CD4-positive, alpha-beta T cell treated with Interleukin-1 beta for 1 hour (primary cell): ENCODE results near the gene LYVE1.
"Not testable (repeated sequence)": the region's sequence is repeated elsewhere in the genome, so short reads cannot be mapped to it uniquely, and the experiment has no call there.

Experiments used
- DNase-seq, 2 donors: peaks; one replicate each; pipeline ENCODE4 v3.0.0-alpha.2; 2020 to 2022

Gene LYVE1, protein sequence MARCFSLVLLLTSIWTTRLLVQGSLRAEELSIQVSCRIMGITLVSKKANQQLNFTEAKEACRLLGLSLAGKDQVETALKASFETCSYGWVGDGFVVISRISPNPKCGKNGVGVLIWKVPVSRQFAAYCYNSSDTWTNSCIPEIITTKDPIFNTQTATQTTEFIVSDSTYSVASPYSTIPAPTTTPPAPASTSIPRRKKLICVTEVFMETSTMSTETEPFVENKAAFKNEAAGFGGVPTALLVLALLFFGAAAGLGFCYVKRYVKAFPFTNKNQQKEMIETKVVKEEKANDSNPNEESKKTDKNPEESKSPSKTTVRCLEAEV

DNA sequence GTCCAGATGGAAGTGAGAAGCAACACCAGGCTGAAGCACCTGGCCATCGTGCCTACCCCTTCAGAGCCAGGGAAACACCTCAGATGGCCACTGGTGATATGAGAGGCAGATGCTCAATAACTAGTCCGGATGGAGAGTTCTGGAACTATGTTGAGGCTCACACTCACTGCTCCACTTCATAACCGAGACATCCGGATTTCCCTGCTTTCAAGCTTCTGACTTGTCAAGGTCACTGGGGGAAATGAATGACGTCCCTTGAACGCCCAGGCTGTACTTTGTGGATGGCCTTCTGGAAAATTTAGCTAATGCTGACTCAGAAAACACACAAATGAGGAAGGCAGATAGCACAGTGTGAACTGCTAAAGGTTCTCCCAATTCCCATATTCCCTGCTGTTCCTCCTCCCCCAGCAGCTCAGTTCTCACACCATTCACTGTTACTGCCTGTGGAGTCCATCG lies at the start of gene LYVE1:
TSS of gene LYVE1 (minus strand) at position 180 of the 456 bp plus-strand sequence. CDS start at position 47, 133 bp downstream.
- DNase-seq = no peak

DNA sequence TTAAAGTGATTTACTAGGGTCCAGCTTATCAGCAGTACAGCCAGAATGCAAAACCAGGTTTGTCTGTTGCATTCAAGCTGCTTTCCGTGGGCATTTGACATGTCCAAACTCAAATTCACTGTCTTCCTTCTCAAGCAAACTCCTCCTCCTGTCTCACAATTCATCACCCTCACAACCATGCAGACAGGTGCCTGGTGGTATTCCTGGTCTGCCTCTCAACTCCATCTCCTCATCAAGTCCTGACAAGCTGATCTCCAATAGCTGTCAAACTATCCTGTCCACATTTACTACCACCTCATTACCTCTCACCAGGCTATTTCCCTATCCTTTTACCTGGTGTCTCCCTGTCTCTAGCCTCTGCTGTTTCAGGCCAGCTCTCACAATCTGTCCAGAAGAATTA lies 49.1 kb upstream of the LYVE1 start:
- DNase-seq = no peak

DNA sequence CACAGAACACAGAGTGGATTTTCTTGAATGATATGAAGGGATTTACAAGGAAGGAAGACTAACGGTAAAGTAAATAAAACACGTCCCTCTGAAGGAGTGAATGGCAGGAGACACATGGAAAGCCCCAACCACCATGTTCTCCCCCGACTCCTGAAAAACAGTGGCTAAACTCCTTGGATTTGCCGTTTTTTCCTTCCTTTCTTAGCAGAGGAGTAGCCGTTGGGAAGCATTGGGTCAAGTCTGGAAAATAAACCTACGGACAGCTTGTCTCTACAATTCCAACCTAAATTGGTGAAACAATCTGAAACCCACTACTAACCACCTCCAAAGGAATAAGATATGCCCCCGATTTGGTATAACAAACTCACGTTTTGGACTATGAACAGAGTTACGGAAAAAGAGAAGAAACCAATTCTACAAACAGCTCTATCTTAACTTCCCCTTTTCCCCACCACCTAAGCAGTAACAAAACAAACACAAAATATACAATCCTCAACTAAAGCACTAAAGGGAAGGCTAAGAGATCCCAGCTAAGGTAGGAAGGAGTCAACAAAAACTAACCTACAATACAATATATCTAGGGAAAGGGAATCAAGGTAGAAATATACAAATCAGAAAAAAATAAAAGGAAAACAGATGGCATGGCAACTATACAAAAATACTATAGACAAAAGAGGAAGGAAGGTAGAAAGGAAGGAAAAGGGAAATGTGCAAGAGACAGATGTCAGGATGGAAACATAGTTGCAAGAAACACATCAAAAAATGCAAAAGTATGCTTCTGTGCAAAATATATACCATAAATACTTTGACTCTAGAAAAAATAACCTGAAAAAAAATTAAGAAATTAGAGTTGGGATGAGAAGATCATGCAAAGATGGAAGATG lies 43.8 kb upstream of the LYVE1 start:
- DNase-seq = no peak

DNA sequence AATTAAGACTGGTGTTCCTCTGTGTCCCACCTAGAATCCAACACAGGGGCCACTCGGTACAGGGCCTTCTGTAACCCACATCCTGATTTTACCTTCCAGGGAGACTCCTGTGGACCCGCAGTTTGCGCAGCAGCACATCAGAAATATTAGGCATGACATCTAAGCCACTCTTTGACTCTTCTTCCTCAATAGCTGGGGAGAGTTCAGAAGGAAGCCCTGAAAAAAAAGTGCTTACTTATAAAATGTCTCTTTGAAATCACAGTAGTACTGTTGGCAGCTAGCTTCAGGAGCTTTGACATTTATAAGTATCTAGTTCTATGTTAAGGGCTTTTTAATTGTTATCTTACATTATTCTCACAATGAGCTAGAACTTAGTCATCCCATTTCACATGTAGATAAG lies 41.2 kb upstream of the LYVE1 start:
- DNase-seq = no peak

DNA sequence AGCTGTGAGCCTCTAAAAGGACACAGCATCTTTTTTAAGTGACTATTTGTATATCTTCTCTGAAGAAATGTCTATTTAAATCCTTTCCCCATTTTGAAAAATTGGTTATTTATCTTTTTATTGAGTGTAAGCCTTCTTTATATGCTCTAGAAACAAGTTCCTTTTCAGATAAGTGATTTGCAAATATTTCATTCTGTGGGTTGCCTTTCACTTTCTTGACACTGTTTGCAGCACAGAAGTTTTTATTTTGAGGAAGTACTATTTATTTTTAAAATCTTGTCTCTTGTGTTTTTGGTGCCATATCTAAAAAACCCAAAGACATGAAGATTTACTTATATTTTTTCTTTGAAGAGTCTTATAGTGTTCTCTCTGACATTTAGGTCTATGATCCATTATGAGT lies 40.1 kb upstream of the LYVE1 start:
- DNase-seq = no peak

DNA sequence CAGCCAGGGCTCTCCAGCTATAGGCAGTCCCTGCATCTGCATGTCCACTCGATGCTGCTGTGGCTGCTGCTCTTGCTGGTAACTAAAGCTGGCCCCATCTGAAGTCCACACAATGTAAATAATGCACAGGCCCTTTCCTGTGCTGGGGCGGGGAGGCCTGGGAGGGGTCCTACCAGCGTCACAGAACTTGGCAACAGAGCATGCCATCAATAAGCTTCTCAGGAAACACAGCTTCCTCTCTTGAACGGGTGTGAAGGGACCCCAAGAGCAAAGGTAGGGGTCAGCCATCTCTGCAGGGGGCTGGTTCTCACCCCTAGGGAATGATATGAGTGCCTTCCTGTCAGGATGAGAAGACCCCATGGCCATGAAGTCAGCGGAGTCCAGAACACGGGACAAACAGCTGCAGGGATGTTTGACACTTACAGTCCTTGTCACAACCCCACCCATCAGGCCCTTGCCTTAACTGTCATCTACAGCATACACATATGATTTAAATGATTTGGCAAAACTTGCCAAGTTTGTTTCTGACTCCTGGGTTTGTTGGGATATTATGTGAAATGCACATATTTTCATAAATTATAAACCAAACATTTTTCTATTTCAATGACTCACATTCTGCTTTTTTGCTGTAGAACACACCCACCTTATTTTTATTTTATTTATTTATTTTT lies 39.1 kb upstream of the LYVE1 start:
- DNase-seq = peak in 1 of 2 donors; percentile 20

DNA sequence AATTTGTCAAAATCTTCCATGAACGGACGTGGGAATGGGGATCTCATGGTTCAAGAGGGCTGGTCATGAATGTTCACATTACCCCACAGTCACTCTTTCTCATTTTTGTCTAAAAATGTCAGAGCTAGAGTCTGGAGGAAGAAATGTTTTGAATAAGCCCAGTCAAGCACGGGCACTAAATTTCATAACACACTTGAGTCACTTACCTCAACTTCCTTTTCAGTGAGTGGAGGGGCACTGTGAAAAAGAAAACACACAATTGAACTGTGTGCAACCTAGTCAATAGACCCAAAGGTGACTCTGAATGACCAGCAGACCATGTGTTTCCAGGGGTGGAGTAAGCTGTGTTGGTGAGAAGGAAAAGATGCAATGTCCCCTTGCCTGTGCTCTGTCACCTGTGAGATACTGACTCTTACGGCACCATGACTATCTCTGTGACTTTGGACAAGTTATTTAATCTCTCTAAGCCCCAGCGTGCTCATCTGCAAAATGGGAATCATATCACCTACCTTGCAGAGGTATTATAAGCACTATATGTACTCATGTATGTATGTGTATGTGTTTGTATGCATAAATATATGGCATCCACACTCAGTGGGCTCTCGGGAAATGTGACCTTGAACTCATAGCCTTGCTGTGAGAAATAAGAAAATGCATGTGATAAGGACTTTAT lies 38.2 kb upstream of the LYVE1 start:
- peak in 1 of 2 donors; percentile 27 for DNase-seq

DNA sequence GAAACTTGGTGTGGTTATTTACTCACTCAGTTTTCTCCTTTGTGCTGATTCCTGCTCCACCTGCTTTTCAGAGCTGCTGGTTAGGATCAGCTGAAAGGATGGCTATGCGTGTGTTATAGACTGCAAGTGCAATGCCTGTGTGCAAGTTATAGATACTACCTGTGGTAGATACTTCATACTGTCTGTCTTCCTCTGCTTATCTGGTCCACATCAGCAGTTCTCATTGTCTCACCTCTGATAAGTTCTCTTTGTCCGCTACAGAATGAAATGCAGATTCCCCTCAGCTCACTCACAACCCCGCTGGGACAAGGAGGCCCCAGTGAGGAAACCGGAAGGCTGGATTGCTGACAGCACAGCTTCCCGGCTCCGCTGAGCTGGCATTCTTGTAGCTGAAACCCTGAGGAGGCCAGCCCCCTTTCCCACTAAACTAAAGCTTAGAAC lies 37.5 kb upstream of the LYVE1 start:
- peak in 1 of 2 donors; percentile 33 for DNase-seq

DNA sequence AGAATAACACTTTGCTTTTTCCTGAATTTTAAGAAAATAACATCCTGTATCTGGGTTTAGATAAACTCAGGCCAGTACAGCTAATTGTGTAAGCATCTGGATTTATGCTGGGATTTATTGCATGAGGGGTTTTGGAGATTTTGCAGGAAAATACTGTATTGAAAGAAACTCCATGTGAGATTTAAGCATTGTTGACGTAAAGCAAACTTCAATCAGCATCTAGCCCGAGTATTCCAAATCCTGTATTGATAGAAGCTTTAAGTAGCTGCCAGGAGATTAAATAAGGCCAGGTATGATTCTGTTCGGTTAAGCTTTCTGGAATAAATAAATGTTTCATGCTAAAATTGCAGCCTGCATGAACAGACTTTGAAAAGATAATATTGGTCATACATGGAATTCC lies 36.3 kb upstream of the LYVE1 start:
- DNase-seq = no peak

DNA sequence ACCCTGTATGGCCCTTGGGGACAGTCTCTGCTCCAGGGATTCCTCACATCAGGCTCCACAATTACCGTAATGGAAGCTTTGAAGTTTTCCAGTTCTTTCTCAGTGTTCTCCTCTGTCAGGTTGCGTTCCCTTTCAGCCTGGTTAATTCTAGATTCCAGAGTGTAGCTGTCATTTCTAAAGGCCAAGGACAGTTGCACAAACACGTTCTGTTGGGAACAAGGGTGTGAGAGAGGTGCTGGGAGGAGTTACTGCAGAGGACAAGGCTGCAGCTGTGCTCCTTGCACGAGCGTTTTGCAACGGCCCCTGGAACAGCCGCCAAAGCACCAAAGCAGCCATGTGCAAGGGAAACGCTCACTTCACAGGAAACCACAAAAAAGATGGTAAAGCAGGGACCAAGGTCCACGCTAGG lies 35.9 kb upstream of the LYVE1 start:
- no peak for DNase-seq

DNA sequence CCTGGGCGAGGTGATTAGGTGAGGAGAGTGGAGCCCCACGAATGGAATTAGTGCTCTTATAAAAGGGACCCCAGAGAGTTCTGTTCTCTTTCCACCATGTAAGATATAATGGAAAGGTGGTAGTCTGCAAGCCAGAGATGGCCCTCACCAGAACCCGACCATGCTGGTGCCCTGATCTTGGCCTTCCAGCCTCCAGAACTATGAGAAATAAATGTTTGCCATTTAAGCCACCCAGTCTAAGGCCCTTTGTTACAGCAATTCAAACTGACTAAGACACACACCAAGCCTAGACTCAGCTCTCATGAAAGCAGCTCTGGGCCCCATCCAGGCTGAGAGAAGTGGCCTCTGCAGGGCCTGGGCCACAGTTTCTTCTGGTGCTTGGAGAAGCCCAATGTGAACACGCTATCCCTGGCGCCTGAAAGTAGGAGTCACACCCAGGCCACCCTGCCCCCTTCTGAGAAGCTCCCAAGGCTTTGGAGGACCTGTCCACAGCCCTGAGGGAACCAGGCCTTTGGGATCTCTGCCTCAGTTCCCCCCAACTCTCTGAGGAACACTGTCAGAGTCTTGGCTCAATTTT lies 35.3 kb upstream of the LYVE1 start:
- no peak for DNase-seq

DNA sequence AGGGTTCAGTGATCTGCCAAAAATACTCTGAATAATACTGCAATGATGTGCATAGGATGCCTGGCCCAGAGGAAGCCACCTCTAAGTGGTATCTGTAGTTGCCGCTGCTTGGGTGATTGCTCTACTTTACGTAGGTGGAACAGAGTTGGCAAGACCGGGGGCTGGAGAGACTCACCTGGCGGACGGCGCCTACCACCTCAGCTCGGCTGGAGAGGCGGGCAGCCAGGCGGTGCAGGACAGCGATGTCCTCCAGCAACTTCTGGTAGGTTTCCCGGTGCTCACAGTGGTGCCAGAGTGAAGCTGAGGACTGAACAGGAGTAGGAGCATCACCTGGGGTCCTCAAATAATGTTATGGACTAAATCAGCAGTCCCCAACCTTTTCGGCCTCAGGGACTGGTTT lies 34.5 kb upstream of the LYVE1 start:
- DNase-seq = no peak

DNA sequence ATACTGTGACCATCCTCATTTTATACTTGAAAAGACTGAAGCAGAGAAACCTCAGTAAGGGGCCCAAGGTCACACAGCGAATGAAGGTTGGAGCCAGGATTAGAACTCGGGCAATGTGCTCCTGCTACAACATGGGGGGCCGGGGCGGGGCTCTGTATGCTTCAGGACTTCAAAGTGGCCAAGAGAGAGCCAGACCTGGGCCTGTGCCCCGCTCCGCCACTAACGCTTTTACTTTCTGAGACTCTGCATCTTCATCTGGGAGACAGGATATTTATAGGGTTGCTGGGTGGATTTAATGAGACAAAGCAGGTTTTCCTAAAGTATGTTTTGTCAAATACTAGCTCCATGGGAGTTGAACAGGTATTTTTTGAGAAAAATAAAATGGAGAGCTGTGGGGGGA lies 33.9 kb upstream of the LYVE1 start:
- DNase-seq = no peak

DNA sequence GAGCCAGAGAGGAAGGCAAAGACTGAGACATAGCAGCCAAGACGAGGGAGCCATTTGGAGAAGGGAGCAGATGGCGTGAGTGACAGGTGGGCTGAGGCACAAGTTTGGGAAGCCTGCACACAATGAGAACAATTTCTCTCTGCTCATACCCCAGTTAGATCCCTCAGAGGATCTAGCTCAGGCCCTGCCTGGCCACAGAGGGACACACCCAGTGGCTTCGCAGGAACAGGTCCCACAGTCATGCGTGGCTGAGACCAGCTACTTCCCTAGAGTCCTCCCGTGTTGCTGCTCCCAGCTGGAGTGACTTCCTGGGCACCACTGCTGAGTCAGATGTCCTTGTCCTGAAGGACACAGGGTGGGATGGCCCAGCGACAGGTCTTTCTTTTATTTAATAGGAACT lies 33.4 kb upstream of the LYVE1 start:
- peak in 1 of 2 donors; percentile 27 for DNase-seq

DNA sequence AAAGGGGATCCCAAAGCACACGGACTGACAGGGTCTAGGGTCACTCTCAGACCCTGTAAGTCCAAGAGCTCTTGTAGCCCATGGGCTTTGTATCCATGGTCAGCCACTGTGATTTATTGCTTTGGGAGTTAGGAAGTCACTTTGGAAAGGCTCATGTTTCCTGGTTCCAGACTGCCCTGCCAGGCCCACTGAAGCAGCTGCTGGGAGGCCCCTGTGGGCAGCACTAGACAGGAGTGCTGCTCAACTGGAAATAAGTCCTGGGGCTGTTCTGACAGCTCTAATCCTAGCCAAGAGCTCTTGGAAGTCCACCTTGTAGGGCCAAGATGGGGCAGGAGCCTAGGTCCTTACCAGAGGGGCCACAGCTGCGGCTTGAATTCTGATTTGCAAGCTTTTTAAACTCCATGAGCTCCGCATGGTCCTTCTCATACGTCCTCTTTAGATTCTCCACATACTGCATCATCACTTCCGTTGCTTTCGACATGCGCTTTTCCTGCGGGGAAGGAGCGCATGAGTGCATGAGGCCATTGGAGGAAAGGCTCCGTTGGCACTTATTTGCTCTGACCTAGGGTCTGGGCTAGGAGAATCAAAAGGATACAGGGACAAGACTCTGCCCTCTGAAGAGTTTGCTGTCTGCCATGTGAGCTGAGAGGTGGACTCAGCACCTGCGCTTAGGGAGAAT lies 32.2 kb upstream of the LYVE1 start:
- no peak for DNase-seq

DNA sequence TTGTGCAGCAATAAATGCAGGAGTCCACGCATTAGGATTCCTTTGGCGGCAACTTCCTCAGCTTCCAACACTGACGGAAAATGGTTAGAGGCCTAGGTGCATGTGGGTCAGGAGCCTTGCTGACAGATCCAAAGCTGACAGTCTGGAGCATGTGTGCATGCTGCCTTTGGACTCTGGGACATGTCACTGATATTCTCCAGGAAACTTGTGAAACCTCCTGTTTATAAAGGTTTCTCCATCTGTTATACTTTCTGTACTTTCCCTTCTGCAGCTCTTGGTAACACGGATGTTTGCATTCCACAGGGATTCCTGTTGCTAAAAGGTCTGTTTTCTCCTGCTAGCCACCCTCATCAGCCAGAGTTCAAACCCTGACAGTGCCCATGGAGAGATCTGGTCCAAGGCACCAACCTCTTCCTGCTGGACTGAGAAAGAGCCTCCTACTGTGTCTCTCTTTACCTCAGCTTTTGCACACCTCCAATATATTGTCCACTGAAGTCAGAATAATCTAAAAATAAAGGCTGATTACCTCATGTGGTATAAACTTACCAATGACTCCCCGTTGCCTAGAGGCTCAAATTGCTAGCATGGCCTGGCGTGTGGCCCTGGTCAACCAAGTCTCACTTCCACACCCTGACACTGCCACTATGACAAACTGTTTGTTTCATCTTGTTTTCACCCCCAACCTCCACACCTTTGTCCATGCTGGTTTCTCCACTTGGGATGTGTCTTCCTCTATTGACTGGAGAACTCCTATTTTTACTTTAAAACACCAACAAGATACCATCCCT lies 31.1 kb upstream of the LYVE1 start:
- no peak for DNase-seq

DNA sequence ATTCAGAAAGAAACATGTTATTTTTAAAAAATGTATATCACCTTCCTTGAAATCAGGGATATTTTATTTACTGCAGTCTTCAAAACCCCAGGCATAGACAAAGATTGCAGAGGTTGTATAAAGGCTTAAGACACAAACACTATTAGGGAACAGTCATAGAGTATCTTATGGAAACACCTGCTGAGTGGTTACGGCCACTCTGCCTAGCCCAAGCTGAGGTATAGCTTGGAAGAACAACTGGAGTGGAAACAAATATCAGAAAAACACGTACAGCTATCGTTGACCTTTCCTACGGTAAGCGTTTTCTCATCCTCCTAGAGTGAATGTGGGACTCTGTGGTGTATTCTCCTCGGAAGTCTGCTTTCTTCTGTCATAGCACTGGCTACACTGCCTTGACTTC lies 30.4 kb upstream of the LYVE1 start:
- no peak for DNase-seq

DNA sequence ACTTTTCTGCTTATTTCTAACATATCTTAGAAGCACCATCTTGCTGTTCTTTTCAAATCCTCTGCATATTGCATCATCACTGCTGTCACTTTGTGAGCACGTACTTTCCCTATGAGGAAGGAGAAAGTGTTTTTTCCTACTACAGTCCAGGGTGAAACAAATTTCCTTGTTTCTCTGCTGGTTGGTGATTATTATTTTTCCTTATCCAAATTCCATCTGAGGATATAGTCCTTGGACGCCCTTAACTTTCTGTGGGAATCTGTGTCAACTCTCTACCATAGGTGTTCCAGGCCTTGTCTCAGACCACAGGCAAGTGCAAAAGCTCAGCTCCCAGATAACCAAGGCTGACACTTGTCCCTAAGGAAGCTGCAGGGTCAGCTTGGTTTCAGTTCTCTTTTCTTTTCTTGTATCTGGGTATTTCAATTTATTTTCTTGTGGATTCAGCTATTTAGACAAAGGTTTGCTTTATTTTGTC lies 29.4 kb upstream of the LYVE1 start:
- DNase-seq = no peak

DNA sequence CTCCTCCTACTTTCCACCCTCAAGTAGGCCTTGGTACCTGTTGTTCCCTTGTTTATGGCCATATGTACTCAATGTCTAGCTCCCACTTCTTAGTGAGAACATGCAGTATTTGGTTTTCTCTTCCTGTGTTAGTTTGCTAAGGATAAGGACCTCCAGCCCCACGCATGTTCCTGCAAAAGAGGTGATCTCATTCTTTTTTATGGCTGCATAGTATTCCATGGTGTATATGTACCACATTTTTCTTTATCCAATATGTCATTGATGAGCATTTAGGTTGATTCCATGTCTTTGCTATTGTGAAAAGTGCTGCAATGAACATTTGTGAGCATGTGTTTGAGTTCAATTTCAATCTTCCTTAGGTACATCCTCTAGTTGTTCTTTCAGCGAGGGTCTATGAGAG lies 27.4 kb upstream of the LYVE1 start:
- DNase-seq = not testable (repeated sequence)

DNA sequence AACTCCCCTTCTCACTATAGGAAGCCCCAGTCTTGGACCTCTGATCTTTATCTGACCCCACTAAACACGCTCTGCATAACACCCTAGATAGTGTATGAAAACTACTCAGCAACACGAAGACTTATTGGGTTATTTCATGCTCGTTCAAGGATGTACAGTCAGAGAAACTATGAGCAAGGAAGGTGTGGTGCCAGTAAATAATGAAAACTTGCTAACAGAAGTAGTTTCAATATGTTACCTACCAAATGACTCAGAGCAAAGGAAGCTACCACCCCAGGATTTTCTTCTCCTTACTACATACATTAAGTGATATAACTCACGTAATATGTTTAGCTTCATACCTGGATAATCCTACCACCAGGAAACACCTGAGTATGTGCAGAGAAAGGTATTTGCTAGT lies 25.9 kb upstream of the LYVE1 start:
- DNase-seq = no peak

DNA sequence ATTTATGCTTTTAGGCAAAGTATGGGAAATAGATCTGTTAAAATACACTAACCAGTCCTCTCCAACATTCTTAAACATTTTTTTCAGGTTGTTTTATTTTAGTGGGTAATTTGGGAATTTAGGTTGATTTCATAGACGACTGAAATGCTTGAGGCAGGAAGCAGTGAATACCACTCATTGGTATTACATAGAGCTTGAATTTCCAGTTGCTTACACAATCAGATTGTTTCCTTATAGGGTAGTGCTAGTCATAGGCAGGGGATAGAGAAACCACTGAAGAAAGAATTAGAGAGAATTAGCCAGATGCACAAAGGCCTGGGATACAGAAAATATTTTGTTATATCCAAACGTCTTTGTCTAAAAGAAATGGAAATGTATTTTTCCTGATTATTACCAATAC lies 23.9 kb upstream of the LYVE1 start:
- no peak for DNase-seq
